Measurements from ENCODE around the gene KCNJ1.

Gene KCNJ1

GRCh38 chr11:128846985-128847384, 20.1 kb downstream of the KCNJ1 start:
- DNase-seq = no peak

- DNase-seq = no peak
These were observed 21.7 kb downstream of the KCNJ1 start for GRCh38 chr11:128845334-128845780.

- DNase-seq = no peak
These were observed 23.8 kb downstream of the KCNJ1 start for GRCh38 chr11:128843198-128843785.

- DNase-seq = no peak
These were observed 25.5 kb downstream of the KCNJ1 start for GRCh38 chr11:128841461-128842072.

GRCh38 chr11:128840783-128841182, 26.3 kb downstream of the KCNJ1 start:
- no peak for DNase-seq

GRCh38 chr11:128840137-128840536, 27.0 kb downstream of the KCNJ1 start:
- DNase-seq = no peak

GRCh38 chr11:128839081-128839480, 28.0 kb downstream of the KCNJ1 start:
- no peak for DNase-seq

GRCh38 chr11:128837627-128838026, 29.5 kb downstream of the KCNJ1 start:
- no peak for DNase-seq

- DNase-seq = no peak
These were observed 31.2 kb downstream of the KCNJ1 start for GRCh38 chr11:128835741-128836430.

GRCh38 chr11:128834157-128834556, 32.9 kb downstream of the KCNJ1 start:
- DNase-seq = no peak

GRCh38 chr11:128832121-128832497, 35.0 kb downstream of the KCNJ1 start:
- no peak for DNase-seq

- DNase-seq = peak; percentile 90
These were observed 35.6 kb downstream of the KCNJ1 start for GRCh38 chr11:128831174-128832120.

GRCh38 chr11:128830290-128831173, 36.6 kb downstream of the KCNJ1 start:
- DNase-seq = peak; percentile 17

GRCh38 chr11:128828350-128828749, 38.7 kb downstream of the KCNJ1 start:
- no peak for DNase-seq

GRCh38 chr11:128827191-128827893, 39.8 kb downstream of the KCNJ1 start:
- DNase-seq = no peak

GRCh38 chr11:128825050-128825784, 41.9 kb downstream of the KCNJ1 start:
- no peak for DNase-seq

GRCh38 chr11:128824191-128825049, 42.7 kb downstream of the KCNJ1 start:
- no peak for DNase-seq

- no peak for DNase-seq
These were observed 43.3 kb downstream of the KCNJ1 start for GRCh38 chr11:128823753-128824152.

GRCh38 chr11:128822130-128822529, 45.0 kb downstream of the KCNJ1 start:
- no peak for DNase-seq

- no peak for DNase-seq
These were observed 45.5 kb downstream of the KCNJ1 start for GRCh38 chr11:128821556-128821955.
